Caco-2 (cell line): ENCODE results near the gene MTF2. TPM values are rescaled to one million over a fixed set of nuclear protein-coding genes. Genes with fewer than 3 reads are reported as not detected.

ENCODE experiments used
- BruUV-seq: library from RNA; stranded (reverse); fragments of 400-500 nt; replicated peaks from 2 replicates; lab custom pipeline; 2021; lab: Mats Ljungman, UMichigan
- CTCF ChIA-PET: fragments of 300-600 bp; sonication (Branson Sonifier 250); formaldehyde crosslinking; loops from one replicate; lab custom pipeline; 2022; ENCODE audit warnings: antibody characterized with exemption; lab: Charles Lee
- POLR2A ChIA-PET: fragments of 300-600 bp; sonication (Branson Sonifier 250); formaldehyde crosslinking; loops from one replicate; lab custom pipeline; 2022; ENCODE audit warnings: antibody characterized with exemption; lab: Charles Lee
- DNase-seq, 2 experiments: peaks; one replicate each; pipeline versions ENCODE4 v3.0.0 to v3.0.0-alpha.2; 2020 to 2022
- H3K27me3 ChIP-seq: replicated peaks from 2 replicates; pipeline ENCODE4 v1.6.0; 2011; ENCODE audit warnings: low read length; ENCODE audit not compliant: control insufficient read depth, insufficient read depth
- H3K36me3 ChIP-seq: 2 replicates; pipeline ENCODE4 v1.5.1; 2011; ENCODE audit warnings: low read length; ENCODE audit not compliant: control insufficient read depth, insufficient read depth
- H3K4me1 ChIP-seq: fragments of 250-450 bp; sonication (Bioruptor Pico); 2 replicates; pipeline ENCODE4 v1.5.1; 2020; ENCODE audit warnings: mild to moderate bottlenecking
- H3K4me3 ChIP-seq: 2 replicates; pipeline ENCODE4 v1.5.1; 2011; ENCODE audit warnings: low read depth, mild to moderate bottlenecking, control low read depth, low read length
- H3K9me3 ChIP-seq: fragments of 250-450 bp; sonication (Bioruptor Pico); 2 replicates; pipeline ENCODE4 v1.5.1; 2020; ENCODE audit warnings: mild to moderate bottlenecking, moderate library complexity
- H3K27ac Mint-ChIP-seq: one replicate; pipeline ENCODE4 v1.8.0; 2022; ENCODE audit warnings: mixed read lengths; ENCODE audit not compliant: unreplicated experiment
- H3K27me3 Mint-ChIP-seq: one replicate; pipeline ENCODE4 v1.8.0; 2022; ENCODE audit warnings: mixed read lengths; ENCODE audit not compliant: insufficient read depth, unreplicated experiment
- H3K36me3 Mint-ChIP-seq: one replicate; pipeline ENCODE4 v1.8.0; 2022; ENCODE audit warnings: mild to moderate bottlenecking, mixed read lengths; ENCODE audit not compliant: insufficient read depth, unreplicated experiment
- H3K4me1 Mint-ChIP-seq: one replicate; pipeline ENCODE4 v1.8.0; 2022; ENCODE audit warnings: low read depth, mixed read lengths; ENCODE audit not compliant: unreplicated experiment
- H3K4me3 Mint-ChIP-seq: one replicate; pipeline ENCODE4 v1.8.0; 2022; ENCODE audit warnings: mild to moderate bottlenecking, moderate library complexity, mixed read lengths; ENCODE audit not compliant: unreplicated experiment
- H3K9me3 Mint-ChIP-seq: one replicate; pipeline ENCODE4 v1.8.0; 2022; ENCODE audit warnings: mixed read lengths; ENCODE audit not compliant: unreplicated experiment
- intact Hi-C: fragments of 100-400 bp; cut with micrococcal nuclease; formaldehyde crosslinking; loops from one replicate; pipeline ENCODE4 v1.10.0; 2022; ENCODE audit not compliant: unreplicated experiment
- total RNA-seq: library from RNA; stranded (reverse); gene quantifications from 2 replicates; pipeline ENCODE4 v1.2.3, GENCODE V29; 2022
- TF ChIP-seq, protein P1 (sequence below), 2 experiments: fragments of 200-600 bp in 1 of 2; IDR thresholded peaks; 1 replicate in 1 of 2; 2 replicates in 1 of 2; pipeline versions ENCODE4 v1.5.1 to v1.8.0; 2011 to 2022; ENCODE audit warnings: antibody characterized with exemption in 1 of 2, control low read depth in 1 of 2, inconsistent platforms in 1 of 2, low read depth in 1 of 2, low read length in 1 of 2, mild to moderate bottlenecking in 1 of 2, moderate library complexity in 1 of 2; ENCODE audit not compliant: insufficient read depth in 1 of 2, severe bottlenecking in 1 of 2, unreplicated experiment in 1 of 2

MTF2 gene
- total RNA-seq, 1 experiment from 2014 or later: 29.9 TPM

- no peak for DNase-seq
- Histone ChIP-seq H3K9me3 (no peaks in the 10 kb centered on the region), H3K4me1 (no peaks in the 10 kb centered on the region), H3K36me3 (no peaks in the 10 kb centered on the region), H3K27me3 (no peaks in the 10 kb centered on the region; the same call in 1 of the 2 replicates), H3K4me3 (no peak overlapping the region)
- no peaks in the 10 kb centered on the region for H3K9me3 Mint-ChIP-seq
- H3K27ac Mint-ChIP-seq: no peak overlapping the region
- H3K4me3 Mint-ChIP-seq: no peak overlapping the region
- no peaks in the 10 kb centered on the region for H3K36me3 Mint-ChIP-seq
- TF ChIP-seq, protein P1, sequence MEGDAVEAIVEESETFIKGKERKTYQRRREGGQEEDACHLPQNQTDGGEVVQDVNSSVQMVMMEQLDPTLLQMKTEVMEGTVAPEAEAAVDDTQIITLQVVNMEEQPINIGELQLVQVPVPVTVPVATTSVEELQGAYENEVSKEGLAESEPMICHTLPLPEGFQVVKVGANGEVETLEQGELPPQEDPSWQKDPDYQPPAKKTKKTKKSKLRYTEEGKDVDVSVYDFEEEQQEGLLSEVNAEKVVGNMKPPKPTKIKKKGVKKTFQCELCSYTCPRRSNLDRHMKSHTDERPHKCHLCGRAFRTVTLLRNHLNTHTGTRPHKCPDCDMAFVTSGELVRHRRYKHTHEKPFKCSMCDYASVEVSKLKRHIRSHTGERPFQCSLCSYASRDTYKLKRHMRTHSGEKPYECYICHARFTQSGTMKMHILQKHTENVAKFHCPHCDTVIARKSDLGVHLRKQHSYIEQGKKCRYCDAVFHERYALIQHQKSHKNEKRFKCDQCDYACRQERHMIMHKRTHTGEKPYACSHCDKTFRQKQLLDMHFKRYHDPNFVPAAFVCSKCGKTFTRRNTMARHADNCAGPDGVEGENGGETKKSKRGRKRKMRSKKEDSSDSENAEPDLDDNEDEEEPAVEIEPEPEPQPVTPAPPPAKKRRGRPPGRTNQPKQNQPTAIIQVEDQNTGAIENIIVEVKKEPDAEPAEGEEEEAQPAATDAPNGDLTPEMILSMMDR (IDR thresholded peaks at IDR 0.05; ENCODE audit: insufficient read depth in 1 of 2, low read depth in 1 of 2, low read length in 1 of 2, severe bottlenecking in 1 of 2, unreplicated experiment in 1 of 2): no peak
- H3K27me3 Mint-ChIP-seq: peaks cover 6% of the 10 kb centered on the region
- no TSS peak for BruUV-seq
- POLR2A ChIA-PET: no interaction called here
- intact Hi-C loops: no loop called here
- CTCF ChIA-PET: no interaction called here
- H3K4me1 Mint-ChIP-seq: no peaks in the 10 kb centered on the region
Observed at GRCh38 chr1:93031711-93032110, 47.4 kb upstream of the MTF2 start.

- H3K4me1 Mint-ChIP-seq: no peaks in the 10 kb centered on the region
- Histone ChIP-seq H3K9me3 (no peaks in the 10 kb centered on the region), H3K4me1 (no peaks in the 10 kb centered on the region), H3K36me3 (no peaks in the 10 kb centered on the region), H3K4me3 (no peak overlapping the region), H3K27me3 (no peaks in the 10 kb centered on the region; the same call in 1 of the 2 replicates)
- H3K36me3 Mint-ChIP-seq: no peaks in the 10 kb centered on the region
- no peak for DNase-seq
- intact Hi-C loops: no loop called here
- ChIA-PET POLR2A (no interaction called here), CTCF (interaction anchor here (0.6 kb wide), 1 partner anchor 82 kb away, joined by 5 read pairs; no protein-coding TSS in a partner anchor)
- TF ChIP-seq, protein P1 (IDR thresholded peaks at IDR 0.05; ENCODE audit: insufficient read depth in 1 of 2, low read depth in 1 of 2, low read length in 1 of 2, severe bottlenecking in 1 of 2, unreplicated experiment in 1 of 2): no peak
- no peak overlapping the region for H3K27ac Mint-ChIP-seq
- BruUV-seq: no TSS peak
- peaks cover 3% of the 10 kb centered on the region for H3K27me3 Mint-ChIP-seq
- H3K4me3 Mint-ChIP-seq: no peak overlapping the region
- H3K9me3 Mint-ChIP-seq: no peaks in the 10 kb centered on the region
Observed at GRCh38 chr1:93033029-93033428, 46.1 kb upstream of the MTF2 start.

DNA sequence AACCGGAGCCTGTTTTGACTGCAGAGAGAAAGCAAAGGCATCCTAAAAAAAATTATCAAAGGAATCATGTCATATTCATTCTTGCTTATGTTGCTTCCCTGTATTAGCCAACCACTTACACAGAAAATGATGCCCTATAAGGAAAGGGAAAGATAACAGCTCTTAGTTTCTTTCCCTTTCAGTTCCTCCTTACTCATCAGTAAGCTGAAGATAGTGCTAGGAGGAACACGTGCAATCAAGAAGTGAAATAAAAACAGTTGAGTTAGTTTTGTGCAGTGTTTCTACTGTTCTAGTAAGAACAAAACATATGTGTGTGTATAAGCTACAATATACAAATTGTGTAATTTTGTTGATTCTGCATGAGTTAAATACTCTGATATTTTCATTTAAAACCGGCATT lies 45.3 kb upstream of the MTF2 start:
- Mint-ChIP-seq H3K27ac (no peak overlapping the region), H3K27me3 (peaks cover 3% of the 10 kb centered on the region), H3K4me3 (no peak overlapping the region), H3K4me1 (no peaks in the 10 kb centered on the region), H3K36me3 (no peaks in the 10 kb centered on the region), H3K9me3 (no peaks in the 10 kb centered on the region)
- H3K4me1 ChIP-seq: no peaks in the 10 kb centered on the region
- DNase-seq: no peak
- no peaks in the 10 kb centered on the region for H3K27me3 ChIP-seq
- H3K9me3 ChIP-seq: no peaks in the 10 kb centered on the region
- intact Hi-C loops: no loop called here
- H3K36me3 ChIP-seq: no peaks in the 10 kb centered on the region
- no TSS peak for BruUV-seq
- POLR2A ChIA-PET: no interaction called here
- H3K4me3 ChIP-seq: no peak overlapping the region
- TF ChIP-seq, protein P1 (IDR thresholded peaks at IDR 0.05; ENCODE audit: insufficient read depth in 1 of 2, low read depth in 1 of 2, low read length in 1 of 2, severe bottlenecking in 1 of 2, unreplicated experiment in 1 of 2): no peak
- CTCF ChIA-PET: interaction anchor here (0.6 kb wide), 1 partner anchor 116 kb away, joined by 4 read pairs; no protein-coding TSS in a partner anchor
